ENCODE data around the gene HMBS. TPM values are rescaled to one million over a fixed set of nuclear protein-coding genes. Genes with fewer than 3 reads are reported as not detected.

HMBS gene
- total and polyA plus RNA-seq, 2 experiments from 2014 or later = 5.1 to 46.1 TPM

DNA sequence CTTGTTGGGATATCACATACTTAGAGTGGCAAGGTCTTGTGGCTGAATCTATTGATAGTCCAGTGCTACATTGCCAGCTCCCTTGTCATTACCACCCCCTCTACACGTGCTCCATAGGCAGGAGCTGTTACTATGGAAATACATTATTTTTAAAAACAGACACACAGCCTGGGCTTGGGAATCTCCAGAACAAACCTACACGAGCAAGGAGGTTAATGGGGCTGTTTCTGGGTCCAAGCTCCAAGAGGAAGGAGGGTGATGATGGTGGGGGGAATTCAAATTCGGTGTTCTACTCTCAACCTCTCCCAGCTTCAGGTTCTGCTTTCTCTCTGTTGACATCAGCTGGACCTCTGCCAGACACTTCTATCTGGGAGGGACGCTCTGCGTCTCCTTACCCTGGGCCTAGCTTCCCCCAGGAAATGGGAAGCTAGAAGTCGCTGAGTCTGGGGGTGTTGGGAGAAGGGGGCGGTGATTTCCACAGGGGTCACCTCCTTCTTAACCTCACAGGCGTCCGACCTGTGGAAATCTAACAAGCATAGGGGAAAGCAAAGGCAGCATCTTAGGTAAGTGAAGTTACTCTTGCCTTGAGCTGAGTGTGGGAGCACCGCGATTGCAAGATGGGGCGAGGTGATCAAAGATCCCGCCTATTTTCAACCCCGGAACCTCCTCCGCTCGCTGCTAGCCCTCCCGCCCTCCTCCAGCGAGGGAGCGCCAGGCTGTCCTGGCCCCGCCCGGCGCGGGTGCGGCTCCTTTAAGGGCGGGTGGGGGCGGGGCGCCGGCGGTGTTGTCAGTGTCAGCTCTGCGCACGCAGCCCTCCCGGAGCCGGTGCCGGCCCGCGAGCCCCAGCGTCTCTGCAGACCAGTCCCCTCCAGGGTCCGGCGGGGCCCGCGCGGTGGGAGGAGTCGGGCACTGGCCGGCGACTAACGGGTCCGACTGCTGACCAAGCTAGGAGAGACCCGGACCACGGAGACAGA, 22.2 kb downstream of the HMBS start, which contains the start of gene C2CD2L:
C2CD2L (plus strand) TSS at position 781 of the 974 bp plus-strand sequence. CDS start 398 bp downstream, outside the sequence.
- peak within 1 kb of the TSS; percentile 94 for H3K4me3 ChIP-seq
- H3K9ac ChIP-seq = peak within 1 kb of the TSS; percentile 90
- H3K9me3 ChIP-seq (ENCODE audit: low read depth) = no peaks in the 10 kb centered on the region
- TF ChIP-seq EZH2 (IDR thresholded peaks at IDR 0.05; ENCODE audit: insufficient read depth, poor library complexity, severe bottlenecking) (no peak), EZH2phosphoT487 (IDR thresholded peaks at IDR 0.05; ENCODE audit: insufficient read depth, low read depth) (no peak)
- H3K27ac ChIP-seq = peak within 1 kb of the TSS; percentile 75
- no peaks in the 10 kb centered on the region for H4K20me1 ChIP-seq (ENCODE audit: insufficient read depth)
- H2AFZ ChIP-seq = peak within 1 kb of the TSS; percentile 96
- H3K9me2 ChIP-seq (ENCODE audit: insufficient read depth) = no peaks in the 10 kb centered on the region
- peaks cover 24% of the 10 kb centered on the region for H3K4me1 ChIP-seq (ENCODE audit: insufficient read depth)
- WGBS, 2 experiments (ENCODE audit: low coverage in 1 of 2, low lambda C conversion rate in 2 of 2, missing lambda C conversion rate in 2 of 2) = 1 to 2% methylated on average over 17 to 49 of the region's 49 CpGs
- no peaks in the 10 kb centered on the region for H3K36me3 ChIP-seq (ENCODE audit: low read depth)
- peak within 1 kb of the TSS; percentile 84 for H3K4me2 ChIP-seq (ENCODE audit: unreplicated experiment)
- DNase-seq = peak; percentile 98
- H3K79me2 ChIP-seq (ENCODE audit: insufficient read depth) = peaks cover 44% of the 10 kb centered on the region
- no peaks in the 10 kb centered on the region for H3K27me3 ChIP-seq (replicated peaks; ENCODE audit: insufficient read depth)
- peaks cover 16% of the 10 kb centered on the region; the same call in 1 of the 2 replicates for H3F3A ChIP-seq (ENCODE audit: insufficient read depth)
- in situ Hi-C loops (cut with MboI) = no loop called here

DNA sequence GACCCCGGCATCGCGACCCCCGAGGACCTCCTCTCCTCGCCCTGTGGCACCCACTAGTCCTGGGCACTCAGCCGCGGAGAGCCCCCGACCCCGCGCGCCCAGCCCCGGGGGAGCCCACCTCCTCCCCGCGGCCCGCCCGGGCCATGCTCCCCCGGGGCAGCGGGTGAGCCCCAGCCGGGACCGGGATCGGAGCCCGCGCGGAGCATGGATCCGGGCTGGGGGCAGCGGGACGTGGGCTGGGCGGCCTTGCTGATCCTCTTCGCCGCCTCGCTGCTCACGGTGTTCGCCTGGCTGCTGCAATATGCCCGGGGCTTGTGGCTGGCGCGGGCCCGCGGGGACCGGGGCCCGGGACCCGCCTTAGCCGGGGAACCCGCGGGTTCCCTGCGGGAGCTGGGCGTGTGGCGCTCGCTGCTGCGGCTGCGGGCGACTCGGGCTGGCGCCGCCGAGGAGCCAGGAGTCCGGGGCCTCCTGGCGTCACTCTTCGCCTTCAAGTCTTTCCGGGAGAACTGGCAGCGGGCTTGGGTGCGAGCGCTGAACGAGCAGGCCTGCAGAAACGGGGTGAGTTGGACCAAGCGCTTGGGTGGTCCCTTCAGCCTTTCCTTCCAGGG, 23.0 kb downstream of the HMBS start:
- H3K4me2 ChIP-seq (ENCODE audit: unreplicated experiment) = peak overlapping the region; percentile 84
- peak overlapping the region; percentile 94 for H3K4me3 ChIP-seq
- H3K79me2 ChIP-seq (ENCODE audit: insufficient read depth) = peaks cover 44% of the 10 kb centered on the region
- H3F3A ChIP-seq (ENCODE audit: insufficient read depth) = peaks cover 12% of the 10 kb centered on the region; the same call in 1 of the 2 replicates
- in situ Hi-C loops (cut with MboI) = no loop called here
- H3K9me2 ChIP-seq (ENCODE audit: insufficient read depth) = no peaks in the 10 kb centered on the region
- peak; percentile 48 for DNase-seq
- H3K9ac ChIP-seq = peak overlapping the region; percentile 90
- no peaks in the 10 kb centered on the region for H3K27me3 ChIP-seq (replicated peaks; ENCODE audit: insufficient read depth)
- peaks cover 24% of the 10 kb centered on the region for H3K4me1 ChIP-seq (ENCODE audit: insufficient read depth)
- peak overlapping the region; percentile 96 for H2AFZ ChIP-seq
- H3K9me3 ChIP-seq (ENCODE audit: low read depth) = no peaks in the 10 kb centered on the region
- WGBS, 2 experiments (ENCODE audit: low coverage in 1 of 2, low lambda C conversion rate in 2 of 2, missing lambda C conversion rate in 2 of 2) = 1% methylated on average over 36 to 48 of the region's 65 CpGs
- peak overlapping the region; percentile 24; the same call in 1 of the 2 replicates for H3K27ac ChIP-seq
- no peaks in the 10 kb centered on the region for H3K36me3 ChIP-seq (ENCODE audit: low read depth)
- no peak for TF ChIP-seq EZH2 (IDR thresholded peaks at IDR 0.05; ENCODE audit: insufficient read depth, poor library complexity, severe bottlenecking)
- TF ChIP-seq EZH2phosphoT487 (IDR thresholded peaks at IDR 0.05; ENCODE audit: insufficient read depth, low read depth) = no peak
- H4K20me1 ChIP-seq (ENCODE audit: insufficient read depth) = no peaks in the 10 kb centered on the region

DNA sequence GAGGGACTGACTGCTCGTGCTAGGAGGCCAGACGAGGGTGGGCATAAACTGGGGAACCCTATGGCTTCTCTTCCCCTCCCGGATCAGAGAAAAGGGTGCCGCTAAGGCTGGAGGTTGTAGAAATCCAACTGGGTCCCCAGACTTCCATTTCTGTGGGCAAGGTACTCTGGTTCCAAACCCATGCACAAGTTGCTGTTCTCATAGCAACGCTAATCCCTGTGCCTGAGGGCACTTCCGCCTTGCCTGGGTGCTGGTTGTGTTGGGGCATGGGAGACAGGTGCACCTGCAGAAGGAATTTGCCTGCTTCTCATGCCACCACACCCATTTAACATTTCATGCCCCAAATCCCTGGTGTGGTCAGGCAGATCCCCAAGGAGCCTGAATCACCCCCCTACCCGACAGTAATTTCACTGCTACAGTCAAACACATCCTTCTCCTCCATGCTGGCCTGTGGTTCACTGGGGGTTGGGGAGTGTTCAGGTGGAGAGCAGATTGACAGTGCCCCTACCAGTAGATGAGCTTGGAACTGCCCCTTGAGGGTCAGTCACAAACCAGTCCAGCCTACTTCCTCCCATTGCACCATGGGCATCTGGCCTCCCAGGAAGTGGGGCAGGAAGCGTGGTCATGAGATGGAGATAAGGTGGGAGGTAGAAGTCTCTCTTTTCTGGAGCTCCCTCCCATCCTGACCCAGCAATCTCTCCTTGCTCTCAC, 23.6 kb downstream of the HMBS start:
- no peaks in the 10 kb centered on the region for H3K9me2 ChIP-seq (ENCODE audit: insufficient read depth)
- WGBS, 2 experiments (ENCODE audit: low coverage in 1 of 2, low lambda C conversion rate in 2 of 2, missing lambda C conversion rate in 2 of 2) = 26 to 32% methylated on average over 7 to 8 of the region's 8 CpGs
- DNase-seq = peak; percentile 37
- H3K27ac ChIP-seq = peak overlapping the region; percentile 24; the same call in 1 of the 2 replicates
- peaks cover 18% of the 10 kb centered on the region for H3K4me1 ChIP-seq (ENCODE audit: insufficient read depth)
- peak overlapping the region; percentile 90 for H3K9ac ChIP-seq
- in situ Hi-C loops (cut with MboI) = no loop called here
- H2AFZ ChIP-seq = peak overlapping the region; percentile 96
- H3K79me2 ChIP-seq (ENCODE audit: insufficient read depth) = peaks cover 42% of the 10 kb centered on the region
- peak overlapping the region; percentile 84 for H3K4me2 ChIP-seq (ENCODE audit: unreplicated experiment)
- no peaks in the 10 kb centered on the region for H4K20me1 ChIP-seq (ENCODE audit: insufficient read depth)
- no peaks in the 10 kb centered on the region for H3K27me3 ChIP-seq (replicated peaks; ENCODE audit: insufficient read depth)
- H3F3A ChIP-seq (ENCODE audit: insufficient read depth) = 0 out of 2 replicates have a peak, but pooled peaks cover 5% of the 10 kb centered on the region
- TF ChIP-seq EZH2phosphoT487 (IDR thresholded peaks at IDR 0.05; ENCODE audit: insufficient read depth, low read depth) (no peak), EZH2 (IDR thresholded peaks at IDR 0.05; ENCODE audit: insufficient read depth, poor library complexity, severe bottlenecking) (no peak)
- H3K36me3 ChIP-seq (ENCODE audit: low read depth) = no peaks in the 10 kb centered on the region
- peak overlapping the region; percentile 94 for H3K4me3 ChIP-seq
- H3K9me3 ChIP-seq (ENCODE audit: low read depth) = no peaks in the 10 kb centered on the region

DNA sequence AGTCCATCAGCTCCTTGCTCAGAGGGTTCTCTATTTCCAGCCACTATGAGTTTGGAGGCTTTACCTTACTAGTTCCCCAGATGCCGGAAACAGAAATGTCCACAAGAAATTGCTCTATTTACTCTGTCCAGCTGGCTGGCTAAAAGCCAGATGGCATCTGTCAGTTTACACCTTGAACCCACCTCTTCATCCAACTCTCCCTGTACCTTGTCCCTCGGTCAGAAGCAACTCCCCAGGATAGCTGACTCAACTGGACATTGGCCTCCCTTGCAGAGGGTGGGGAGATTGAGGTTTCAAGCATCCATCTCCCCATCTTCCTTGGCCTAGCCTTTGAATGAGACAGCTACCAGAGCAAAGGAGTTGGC, 24.2 kb downstream of the HMBS start:
- no peak overlapping the region for H3K9ac ChIP-seq
- no peaks in the 10 kb centered on the region for H4K20me1 ChIP-seq (ENCODE audit: insufficient read depth)
- no peak overlapping the region for H3K27ac ChIP-seq
- 88 to 97% methylated on average over 2 of the region's 2 CpGs for WGBS, 2 experiments (ENCODE audit: low coverage in 1 of 2, low lambda C conversion rate in 2 of 2, missing lambda C conversion rate in 2 of 2)
- in situ Hi-C loops (cut with MboI) = no loop called here
- H3K4me1 ChIP-seq (ENCODE audit: insufficient read depth) = peaks cover 17% of the 10 kb centered on the region
- no peaks in the 10 kb centered on the region for H3K27me3 ChIP-seq (replicated peaks; ENCODE audit: insufficient read depth)
- no peak for TF ChIP-seq EZH2phosphoT487 (IDR thresholded peaks at IDR 0.05; ENCODE audit: insufficient read depth, low read depth)
- no peak for TF ChIP-seq EZH2 (IDR thresholded peaks at IDR 0.05; ENCODE audit: insufficient read depth, poor library complexity, severe bottlenecking)
- DNase-seq = no peak
- peak overlapping the region; percentile 84 for H3K4me2 ChIP-seq (ENCODE audit: unreplicated experiment)
- H3F3A ChIP-seq (ENCODE audit: insufficient read depth) = no peaks in the 10 kb centered on the region
- no peaks in the 10 kb centered on the region for H3K9me2 ChIP-seq (ENCODE audit: insufficient read depth)
- H3K36me3 ChIP-seq (ENCODE audit: low read depth) = no peaks in the 10 kb centered on the region; the same call in 1 of the 2 replicates
- H3K4me3 ChIP-seq = peak overlapping the region; percentile 94
- H3K79me2 ChIP-seq (ENCODE audit: insufficient read depth) = peaks cover 36% of the 10 kb centered on the region
- H3K9me3 ChIP-seq (ENCODE audit: low read depth) = no peaks in the 10 kb centered on the region
- no peak overlapping the region for H2AFZ ChIP-seq

All from GM23248 (cell line).